ENCODE measurements around the gene PANK3.

Gene PANK3

GRCh38 chr5:168531987-168532864 lies 46.9 kb downstream of the PANK3 start:
- DNase-seq (ENCODE audit: low read depth), result no peak
- H3K4me3 ChIP-seq (ENCODE audit: low read length), result no peak overlapping the region
- TF ChIP-seq CTCF (IDR thresholded peaks at IDR 0.05; ENCODE audit: insufficient read depth, low read depth, low read length, missing control alignments), result no peak

DNA sequence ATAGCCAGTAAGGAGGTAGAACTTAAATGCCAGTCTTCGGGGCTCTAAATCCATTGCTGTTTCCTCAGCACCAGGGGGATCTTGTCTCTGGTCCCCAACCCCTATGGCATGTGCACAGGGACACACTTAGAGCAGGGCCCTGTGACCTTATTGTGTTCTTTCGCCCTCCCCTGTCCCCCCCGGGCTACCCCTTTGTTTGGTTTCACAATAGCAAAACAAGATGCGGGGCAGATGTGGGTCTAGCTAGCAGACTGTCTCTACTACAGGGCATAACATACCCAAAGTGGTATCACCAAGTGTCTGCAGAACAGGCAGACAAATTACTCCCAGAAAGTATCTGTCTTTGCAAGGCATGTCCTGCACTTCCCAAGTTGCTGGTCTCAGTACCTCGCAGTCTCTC lies 48.0 kb downstream of the PANK3 start:
- DNase-seq (ENCODE audit: low read depth), result no peak
- H3K4me3 ChIP-seq (ENCODE audit: low read length), result no peak overlapping the region
- no peak for TF ChIP-seq CTCF (IDR thresholded peaks at IDR 0.05; ENCODE audit: insufficient read depth, low read depth, low read length, missing control alignments)

GRCh38 chr5:168530621-168531150 lies 48.5 kb downstream of the PANK3 start:
- no peak for DNase-seq (ENCODE audit: low read depth)
- H3K4me3 ChIP-seq (ENCODE audit: low read length), result no peak overlapping the region
- TF ChIP-seq CTCF (IDR thresholded peaks at IDR 0.05; ENCODE audit: insufficient read depth, low read depth, low read length, missing control alignments), result no peak

DNA sequence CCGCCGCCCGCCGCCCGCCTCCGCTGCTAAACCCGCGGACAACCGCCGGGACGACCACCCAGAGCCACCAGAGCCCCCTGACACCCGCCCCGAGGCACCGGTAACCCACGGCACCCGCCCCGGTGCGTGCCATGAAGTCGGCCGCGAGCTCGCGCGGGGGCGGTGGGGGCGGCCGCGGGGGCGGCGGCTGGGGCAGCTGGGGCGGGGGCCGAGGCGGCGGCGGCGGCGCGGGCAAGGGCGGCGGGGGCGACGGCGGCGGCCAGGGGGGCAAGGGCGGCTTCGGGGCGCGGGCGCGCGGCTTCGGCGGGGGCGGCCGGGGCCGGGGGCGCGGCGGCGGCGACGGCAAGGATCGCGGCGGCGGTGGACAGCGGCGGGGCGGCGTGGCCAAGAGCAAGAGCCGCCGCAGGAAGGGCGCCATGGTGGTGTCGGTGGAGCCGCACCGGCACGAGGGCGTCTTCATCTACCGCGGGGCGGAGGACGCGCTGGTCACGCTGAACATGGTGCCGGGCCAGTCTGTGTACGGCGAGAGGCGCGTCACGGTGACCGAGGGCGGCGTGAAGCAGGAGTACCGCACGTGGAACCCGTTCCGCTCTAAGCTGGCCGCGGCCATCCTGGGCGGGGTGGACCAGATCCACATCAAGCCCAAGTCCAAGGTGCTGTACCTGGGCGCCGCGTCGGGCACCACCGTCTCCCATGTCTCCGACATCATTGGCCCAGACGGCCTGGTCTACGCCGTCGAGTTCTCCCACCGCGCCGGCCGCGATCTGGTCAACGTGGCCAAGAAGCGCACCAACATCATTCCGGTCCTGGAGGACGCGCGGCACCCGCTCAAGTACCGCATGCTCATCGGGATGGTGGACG lies 49.6 kb downstream of the PANK3 start:
- no peak for TF ChIP-seq CTCF (IDR thresholded peaks at IDR 0.05; ENCODE audit: insufficient read depth, low read depth, low read length, missing control alignments)
- DNase-seq (ENCODE audit: low read depth), result peak; percentile 6
- no peak overlapping the region for H3K4me3 ChIP-seq (ENCODE audit: low read length)

- no peak within 1 kb of the TSS for H3K4me3 ChIP-seq (ENCODE audit: low read length)
- peak; percentile 24 for DNase-seq (ENCODE audit: low read depth)
Observed at GRCh38 chr5:168528521-168529373, 50.4 kb downstream of the PANK3 start, which contains the start of gene FBLL1. Gene FBLL1, plus strand, starts transcription at chr5:168529305. Its CDS starts 200 bp downstream, at chr5:168529505.

More at GRCh38 chr5:168528521-168529373, 50.4 kb downstream of the PANK3 start, which contains the start of gene FBLL1:
- no peak for TF ChIP-seq CTCF (IDR thresholded peaks at IDR 0.05; ENCODE audit: insufficient read depth, low read depth, low read length, missing control alignments)

Data from epithelial cell of esophagus (primary cell).